Midbrain (tissue), 1 donor: ENCODE measurements around the gene PRKAG2.

Source experiments
- DNase-seq: peaks from one replicate; lab custom pipeline; 2025; lab: John Stamatoyannopoulos, UW

The PRKAG2 gene

DNA sequence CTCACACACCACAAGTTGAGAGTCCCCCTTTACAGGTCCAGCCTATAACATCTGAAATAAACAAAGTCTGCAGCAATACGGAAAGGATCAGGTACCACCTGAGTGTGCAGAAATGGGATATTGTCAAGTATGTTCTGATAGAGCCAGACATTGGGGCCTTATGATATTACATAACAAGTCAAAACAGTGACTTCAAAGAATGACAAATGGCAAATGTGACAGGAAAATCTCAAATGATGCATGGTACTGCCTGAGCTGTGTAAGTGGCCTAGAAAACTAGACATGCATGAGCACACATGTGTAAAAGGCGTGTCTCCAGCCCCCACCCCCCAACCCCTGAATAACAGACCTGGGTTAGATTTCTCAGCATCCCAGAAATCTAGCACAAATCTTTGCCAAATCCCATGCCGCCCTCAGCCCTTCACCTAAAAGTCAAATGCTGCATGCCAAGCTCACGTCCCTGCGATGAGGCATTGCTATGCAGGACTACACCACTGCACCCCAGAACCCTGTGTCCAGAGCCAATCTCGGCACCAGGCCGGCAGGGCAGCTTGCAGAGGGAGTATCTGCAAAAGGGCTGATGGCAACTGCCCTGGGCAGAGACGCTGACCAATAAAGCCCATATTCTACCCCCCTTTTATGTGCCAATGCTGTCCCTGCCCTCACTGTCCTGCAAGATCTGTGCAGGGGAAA is 58.8 kb downstream of the PRKAG2 start:
- no peak for DNase-seq

DNA sequence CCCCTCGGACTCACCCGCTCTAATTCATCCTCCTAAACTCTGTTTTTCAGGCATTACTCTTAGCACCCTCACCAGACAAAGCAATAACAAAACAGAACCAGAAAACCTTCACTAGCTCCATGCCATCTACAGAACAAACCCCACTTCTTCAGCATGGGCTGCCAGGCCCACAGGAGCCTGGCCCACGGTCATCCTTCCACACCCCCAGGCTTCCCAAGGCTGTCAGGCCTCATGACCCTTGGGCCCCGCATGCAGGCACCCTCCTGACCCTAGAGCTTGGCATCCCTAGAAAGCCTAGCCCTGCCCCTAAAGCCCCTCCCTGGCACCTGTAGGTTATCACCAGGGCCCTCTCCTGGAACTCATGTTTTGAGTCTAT is 59.6 kb downstream of the PRKAG2 start:
- DNase-seq, result no peak

DNA sequence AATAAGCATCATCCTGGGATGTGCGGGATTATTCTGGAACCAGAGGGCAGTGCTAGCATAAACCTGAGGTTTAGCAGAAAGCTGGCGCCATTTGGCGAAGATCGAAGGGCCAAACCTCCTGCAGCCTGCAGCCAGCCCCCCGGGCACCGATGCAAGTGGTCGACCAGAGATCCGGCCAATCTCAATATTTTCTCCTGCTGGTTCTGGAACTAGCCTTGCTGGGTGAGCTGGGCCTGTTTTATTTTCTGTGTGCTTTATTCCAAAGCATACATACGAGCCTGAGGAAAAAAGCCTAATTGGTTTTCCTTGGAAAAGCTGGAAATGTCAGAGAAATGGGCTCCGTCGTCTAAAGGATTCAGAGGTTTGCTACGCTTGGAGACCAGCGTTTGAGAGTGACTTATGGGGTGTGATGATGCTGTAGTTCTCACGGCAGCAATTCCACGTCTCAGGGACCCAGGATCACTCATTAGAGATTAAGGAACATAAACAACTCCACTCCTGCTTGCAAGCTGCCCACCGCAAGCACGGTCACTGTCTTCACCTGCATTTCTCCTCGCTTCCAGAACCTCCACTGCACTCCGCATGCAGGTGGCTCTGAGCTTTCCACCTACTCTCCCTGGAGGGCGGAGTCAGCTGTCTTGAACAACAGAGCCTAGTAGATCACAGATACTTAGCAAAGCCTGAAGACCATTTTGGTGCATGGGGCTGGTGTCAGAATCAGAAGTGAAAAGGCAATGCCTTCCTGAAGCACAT is 60.2 kb downstream of the PRKAG2 start:
- no peak for DNase-seq

DNA sequence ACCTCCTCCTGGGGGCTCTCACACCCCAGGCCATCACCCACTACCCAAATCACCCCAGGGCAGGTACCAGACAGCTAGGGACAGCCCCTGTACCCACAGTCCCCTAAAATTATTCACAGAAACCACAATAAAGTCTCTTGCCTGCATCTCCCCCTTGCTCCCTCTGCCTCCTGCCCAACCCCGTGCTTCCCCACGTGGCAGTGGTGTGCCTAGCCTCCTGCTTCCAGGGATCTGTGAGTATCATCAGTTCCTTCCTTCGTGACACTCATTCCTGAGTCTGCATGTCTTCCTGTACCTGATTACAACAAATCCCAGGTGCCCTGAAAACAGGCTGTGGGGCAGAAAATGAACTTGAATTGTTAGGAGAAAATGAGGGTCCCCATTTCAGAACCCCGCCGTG is 61.5 kb downstream of the PRKAG2 start:
- no peak for DNase-seq

DNA sequence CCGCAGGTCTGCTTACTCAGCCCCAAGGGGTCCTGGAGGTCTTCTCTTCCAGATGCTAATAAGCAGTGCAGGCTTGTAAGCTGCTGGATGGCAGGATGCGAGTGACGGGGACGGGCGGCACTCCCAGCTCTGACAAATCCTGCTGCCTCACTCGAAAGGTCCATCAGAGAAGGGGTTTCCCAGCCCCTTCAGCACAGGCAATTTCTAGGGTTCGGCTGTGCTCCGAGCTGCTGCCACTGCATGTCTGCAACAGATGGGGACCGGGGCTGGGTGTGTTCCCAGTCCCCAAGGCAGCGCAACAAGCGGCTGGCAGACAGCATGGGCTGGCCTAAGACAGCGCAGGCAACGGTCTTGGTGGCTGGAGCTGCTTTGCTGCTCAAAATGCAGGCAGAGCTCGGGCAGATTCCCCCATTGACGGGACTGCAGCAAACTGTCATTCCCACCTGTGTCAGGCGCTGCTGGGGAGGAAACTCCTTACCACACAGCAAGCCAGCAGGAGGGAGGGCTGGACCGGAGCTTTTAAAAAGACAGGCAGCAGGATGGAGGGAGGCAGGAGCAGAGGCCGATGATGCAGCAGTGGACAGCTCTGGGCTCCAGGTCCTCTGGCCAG is 62.4 kb downstream of the PRKAG2 start:
- DNase-seq, result no peak

DNA sequence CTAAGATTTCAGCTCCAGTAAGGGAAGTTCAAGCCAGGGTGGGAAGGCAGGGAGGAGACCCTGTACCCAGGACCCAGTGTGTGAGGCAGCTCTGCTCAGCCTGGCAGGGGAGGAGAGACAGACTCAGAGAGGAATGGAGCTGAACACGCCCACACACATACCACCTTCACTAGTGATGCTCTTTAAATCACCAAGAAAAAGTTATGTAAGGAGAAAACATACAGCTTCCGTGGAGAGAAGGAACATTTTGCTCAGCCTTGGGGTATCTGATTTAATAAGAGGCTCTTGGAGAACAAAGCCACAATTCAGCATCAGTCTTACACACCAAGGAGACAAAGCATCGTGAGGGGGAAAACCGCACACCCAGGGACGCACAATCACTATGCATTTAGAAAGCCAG is 62.9 kb downstream of the PRKAG2 start:
- no peak for DNase-seq

DNA sequence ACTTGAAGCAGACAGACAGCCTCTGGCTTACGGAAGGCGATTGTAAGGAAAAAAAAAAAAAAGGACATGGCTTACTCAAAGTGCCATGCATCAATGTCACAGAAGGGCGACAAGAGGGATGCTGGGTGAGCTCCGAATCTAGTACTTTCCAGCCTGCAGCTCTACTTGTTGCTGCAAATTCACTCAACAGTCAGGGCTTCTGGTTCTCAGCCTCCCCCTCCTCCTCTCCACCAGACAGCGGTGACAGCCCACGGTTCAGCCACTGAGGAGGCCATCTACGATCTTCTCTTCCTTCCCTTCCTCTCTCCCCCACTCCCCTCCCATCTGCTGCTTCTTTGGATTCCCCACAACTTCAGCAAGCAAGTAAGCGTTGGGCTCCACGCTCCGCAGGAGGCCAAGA is 63.5 kb downstream of the PRKAG2 start:
- no peak for DNase-seq

DNA sequence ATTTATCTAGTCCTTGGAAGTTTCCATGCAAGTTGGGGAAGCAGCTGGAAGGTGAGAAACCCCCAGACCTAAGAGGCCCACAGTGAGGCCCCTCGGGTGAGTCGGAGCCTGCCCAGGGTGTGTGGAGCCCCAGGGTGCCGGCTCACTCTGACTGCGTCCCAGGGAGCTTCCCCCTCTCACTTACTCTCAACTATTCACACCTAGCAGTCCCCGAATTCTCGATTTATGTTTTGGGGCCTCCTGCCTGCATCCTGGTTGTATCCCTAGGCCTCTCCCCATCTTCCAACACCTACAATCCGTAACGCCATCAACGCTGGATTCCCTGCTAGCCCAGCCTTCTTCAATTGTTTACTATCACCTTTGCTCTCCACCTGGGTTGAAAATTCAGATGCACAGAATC is 63.9 kb downstream of the PRKAG2 start:
- DNase-seq, result no peak

DNA sequence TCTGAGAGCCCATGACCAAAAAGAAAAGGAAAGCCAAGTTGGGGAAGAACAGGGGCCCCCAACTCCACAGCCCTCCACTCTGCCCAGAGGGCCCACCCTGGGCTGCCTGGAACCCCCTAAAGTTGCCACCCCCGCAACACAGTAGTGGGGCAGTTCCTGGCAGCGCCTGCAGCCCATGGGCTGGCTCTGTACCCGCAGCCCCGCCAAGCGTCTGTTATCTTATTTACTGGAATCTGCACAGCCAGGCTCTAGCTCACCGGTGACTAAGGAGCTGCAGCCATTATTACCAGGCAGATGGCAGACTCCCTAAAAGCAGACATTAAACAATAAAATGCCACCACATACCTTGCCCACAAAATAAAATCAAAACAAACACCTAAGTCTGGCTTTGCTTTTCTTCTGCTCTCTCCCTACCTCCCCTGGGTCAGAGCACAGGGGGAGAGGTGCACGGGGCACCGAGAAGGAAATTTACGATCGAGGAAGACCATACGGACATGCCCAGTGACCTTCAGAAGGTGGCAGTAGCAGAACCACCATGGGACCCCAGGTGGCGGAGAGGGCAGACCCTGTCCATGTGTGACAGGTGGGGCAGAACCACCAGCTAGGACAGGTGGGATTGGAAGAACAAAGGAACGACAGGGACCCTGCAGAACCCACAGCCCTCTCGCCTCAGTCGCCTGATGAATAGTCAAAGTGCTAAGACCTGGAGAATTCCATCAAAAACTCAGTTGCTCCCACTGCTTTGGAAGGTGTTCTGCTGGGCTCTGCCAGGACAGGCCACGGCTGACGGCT is 66.3 kb downstream of the PRKAG2 start:
- DNase-seq, result no peak

DNA sequence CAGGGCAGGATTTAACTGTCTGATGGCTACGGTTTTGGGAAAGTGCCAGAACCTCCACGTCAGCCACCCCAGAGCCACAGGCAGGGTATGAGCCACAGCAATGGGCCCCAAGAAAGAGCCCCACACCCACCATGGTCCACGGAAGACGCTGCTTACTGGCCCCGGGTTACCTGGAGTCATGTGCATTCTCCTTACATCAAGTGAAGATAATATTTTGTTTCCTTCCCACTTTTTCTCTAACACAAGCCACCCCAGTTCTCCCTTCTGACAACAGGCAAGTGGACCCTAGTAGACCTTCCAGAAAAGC is 67.1 kb downstream of the PRKAG2 start:
- no peak for DNase-seq

DNA sequence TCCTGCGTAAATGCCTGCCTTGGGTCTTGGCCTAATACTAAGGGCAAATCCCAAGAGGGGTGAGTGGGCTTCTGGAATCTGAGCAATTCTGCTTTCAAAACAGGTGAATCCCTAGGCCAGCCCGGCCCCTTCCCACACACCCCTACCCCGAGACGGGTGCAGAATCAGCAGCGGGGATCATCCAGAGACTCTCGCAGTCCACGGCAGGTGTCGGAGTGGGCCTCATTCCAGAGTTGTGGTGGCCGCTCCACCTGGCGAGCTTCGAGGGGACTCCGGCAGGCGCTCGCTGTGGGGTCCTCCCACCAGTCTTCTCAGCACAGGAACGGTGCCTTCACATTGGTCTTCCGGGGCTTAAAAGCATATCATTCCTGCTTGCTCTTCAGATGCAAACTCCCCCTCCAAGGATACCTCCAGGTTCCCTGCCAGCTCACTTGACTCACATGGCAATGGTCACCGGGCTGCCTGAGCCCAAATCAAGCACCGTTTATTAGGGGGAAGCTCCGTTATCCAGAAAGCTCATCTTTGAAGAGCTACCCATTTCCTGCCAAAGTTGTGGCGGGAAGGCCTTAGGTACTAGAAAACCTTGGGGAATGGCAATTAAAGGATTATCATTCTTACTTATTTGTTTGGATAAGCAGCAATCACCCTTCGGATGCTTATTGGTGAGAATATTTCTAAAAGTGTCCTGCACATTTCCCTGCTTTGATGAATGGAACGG is 67.6 kb downstream of the PRKAG2 start:
- DNase-seq, result no peak

DNA sequence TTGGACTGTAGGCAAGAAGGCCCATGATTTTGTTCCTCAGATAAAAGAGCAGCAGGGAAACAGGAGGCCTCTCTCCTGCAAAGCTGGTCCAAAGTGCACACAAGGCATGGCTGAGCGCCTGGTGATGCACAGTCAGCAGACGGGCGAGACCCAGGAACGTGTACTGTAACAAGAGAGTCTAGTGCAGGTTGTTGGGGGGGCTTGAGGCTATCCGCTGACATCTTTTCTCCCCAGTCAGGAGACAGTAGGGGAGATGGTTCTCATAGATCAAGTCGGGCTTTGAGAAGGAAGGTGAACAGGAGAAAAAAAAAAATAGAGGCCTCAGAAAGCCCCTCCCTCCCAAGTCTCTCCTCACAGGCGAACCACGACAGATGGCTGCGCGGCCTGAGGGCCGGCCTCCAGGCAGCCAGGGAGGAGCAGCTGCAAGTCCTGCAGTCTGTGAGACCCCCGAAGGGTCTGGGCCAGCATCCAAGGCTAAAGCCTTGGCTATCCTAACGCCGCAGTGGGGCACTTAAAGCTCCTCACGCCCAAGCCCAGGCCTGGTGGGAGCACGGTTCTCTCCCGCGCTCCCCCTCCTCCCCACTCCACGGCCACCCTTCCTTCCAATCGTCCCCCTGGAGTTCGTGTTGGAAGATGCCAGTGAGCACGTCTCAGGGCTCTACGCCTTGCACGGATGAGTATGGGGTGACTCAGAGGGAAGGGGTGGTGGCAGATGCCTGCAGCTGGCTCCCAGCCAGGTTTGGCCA is 68.3 kb downstream of the PRKAG2 start:
- no peak for DNase-seq

DNA sequence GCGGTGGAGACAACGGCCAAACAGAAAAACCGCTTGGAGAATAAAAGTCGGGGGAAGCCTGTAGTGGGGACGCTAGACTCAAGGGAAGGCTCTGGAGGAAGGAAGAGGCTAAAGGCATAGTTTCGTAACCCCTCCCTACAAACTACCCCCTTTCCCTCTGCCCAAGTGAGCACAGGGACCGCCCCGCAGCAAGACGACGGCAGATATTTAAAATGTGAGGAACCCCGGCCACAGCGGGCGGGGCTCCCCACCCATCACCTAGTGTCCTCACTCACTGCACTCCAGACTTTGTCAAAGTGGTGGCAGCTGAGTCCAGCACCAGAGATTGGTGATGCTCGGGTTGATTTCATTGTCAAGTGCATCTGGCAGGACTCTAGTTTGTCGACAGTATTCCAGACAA is 69.1 kb downstream of the PRKAG2 start:
- no peak for DNase-seq

DNA sequence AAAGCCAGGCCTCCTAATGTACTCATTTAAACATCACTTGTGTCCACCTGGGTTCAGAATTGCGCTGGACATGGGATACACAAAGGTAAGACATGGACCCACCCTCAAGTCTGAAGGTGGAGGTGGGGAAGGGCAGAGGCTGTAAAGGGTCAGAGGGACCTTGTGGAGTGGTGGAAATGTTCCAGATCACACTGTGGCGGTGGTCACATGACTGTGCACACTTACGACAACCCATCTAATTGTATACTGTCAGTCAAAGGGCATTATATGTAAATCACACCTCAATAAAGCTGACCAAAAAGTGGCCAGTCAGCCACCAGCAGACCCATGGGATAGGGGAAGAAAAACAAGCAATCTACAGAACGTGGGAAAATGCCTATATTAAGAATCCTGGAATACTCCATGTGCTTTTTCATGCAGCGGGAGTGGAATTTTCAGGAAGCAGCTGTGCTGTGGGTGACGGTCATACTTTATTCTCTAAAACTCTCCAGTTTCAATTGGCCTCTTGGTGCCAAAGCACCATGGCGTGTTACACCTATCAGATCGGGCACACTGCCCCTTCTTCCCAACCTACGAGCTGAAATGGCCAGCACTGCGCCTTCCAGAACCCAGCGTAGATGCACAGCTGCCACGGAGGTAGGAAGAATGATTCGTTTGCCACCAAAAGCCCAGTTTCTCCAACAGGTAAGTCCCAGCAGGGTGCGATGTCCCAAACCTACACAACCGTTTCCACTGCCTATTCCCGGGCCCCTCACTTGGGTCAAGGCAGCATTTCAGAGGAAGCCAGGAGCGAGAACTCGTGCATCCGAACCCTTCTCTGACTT is 69.8 kb downstream of the PRKAG2 start:
- no peak for DNase-seq

DNA sequence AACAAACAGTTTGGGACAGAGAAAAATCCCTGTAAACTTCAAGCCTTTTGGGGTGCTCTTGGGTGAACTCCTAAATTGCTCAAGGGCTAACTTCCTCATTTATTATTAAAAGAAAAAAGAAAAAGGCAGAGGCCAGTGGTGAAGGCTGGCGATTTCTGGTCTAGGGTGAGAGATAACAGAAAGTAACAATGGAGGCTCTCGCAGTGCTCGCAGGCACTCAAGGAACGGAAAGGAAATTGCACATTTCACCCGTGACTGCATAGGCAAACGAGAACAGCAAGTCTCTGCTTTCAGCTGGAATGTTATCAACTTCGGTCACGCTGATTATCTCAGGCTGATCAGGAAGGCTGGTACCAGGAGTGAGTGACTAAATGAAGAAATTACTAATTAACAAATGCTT is 70.7 kb downstream of the PRKAG2 start:
- DNase-seq, result no peak

DNA sequence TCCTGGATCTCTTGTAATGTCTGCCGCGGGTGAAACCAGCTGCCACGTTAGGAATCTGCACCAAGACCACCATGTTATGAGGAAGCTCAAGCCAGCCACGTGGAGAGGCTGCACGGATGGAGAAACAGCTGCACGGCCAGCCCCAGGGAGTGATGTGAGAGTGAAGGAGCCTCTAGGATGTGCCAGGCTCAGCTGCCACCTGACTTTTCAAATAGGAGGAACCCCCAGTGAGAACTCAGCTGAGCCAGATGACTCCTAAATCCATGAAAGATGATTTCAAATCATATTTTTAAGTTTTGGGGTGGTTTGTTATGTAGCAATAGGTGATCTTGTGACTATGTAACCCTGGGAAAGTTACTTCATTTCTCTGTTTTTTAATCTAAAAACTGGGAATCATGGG is 71.7 kb downstream of the PRKAG2 start:
- DNase-seq, result no peak

DNA sequence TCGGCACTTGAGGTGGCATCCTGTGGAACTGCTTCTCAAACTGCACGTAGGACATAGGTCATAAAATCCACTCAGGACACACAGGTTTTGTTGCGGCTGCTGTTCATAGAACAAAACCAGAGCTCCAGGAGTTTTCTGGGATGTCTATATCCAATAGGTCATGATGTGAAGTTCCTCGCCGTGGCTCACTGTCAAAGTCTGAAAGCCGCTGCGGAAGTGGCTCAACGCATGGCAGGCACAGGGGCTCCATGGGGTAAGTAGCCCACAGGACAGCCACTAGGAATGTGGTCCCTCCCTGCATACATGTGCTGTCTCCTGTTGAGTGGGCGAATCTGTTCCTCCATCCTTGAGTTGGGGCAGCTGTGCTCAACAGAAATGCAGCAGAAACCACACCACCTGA is 72.2 kb downstream of the PRKAG2 start:
- no peak for DNase-seq

DNA sequence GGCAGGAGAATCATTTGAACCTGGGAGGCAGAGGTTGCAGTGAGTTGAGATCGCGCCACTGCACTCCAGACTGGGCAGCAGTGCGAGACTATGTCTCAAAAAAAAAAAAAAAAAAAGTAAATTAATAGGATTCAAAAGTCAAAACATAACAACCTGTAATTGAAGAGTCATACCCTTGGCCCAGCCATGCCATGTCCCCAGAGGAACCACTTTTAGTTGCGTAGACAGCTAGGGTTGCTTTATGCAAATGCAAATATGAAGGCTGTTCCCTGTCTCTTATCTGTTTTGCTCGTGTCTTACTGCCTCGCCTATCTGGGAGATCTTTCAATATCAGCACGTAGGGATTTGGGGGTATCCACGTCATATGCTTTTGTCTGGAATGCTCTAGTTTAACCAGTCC is 73.1 kb downstream of the PRKAG2 start:
- DNase-seq, result no peak

DNA sequence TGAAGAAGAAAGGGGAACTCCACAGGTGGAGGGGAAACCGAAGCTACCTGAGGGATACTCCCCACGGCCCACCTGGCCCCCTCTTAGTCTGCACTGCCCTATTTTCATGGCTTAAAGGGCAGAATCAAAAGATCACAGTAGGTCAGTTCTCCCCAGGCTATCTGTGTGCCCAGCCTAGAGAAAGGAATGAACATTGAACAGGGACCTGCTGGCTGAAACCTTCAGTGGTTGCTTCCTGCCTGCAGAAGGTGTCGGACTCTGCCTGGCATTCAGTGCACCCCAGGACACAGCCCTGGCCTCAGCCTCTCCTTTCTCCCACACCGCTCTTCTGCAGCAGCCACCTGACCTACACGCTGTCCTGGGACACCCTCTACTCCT is 74.5 kb downstream of the PRKAG2 start:
- no peak for DNase-seq

DNA sequence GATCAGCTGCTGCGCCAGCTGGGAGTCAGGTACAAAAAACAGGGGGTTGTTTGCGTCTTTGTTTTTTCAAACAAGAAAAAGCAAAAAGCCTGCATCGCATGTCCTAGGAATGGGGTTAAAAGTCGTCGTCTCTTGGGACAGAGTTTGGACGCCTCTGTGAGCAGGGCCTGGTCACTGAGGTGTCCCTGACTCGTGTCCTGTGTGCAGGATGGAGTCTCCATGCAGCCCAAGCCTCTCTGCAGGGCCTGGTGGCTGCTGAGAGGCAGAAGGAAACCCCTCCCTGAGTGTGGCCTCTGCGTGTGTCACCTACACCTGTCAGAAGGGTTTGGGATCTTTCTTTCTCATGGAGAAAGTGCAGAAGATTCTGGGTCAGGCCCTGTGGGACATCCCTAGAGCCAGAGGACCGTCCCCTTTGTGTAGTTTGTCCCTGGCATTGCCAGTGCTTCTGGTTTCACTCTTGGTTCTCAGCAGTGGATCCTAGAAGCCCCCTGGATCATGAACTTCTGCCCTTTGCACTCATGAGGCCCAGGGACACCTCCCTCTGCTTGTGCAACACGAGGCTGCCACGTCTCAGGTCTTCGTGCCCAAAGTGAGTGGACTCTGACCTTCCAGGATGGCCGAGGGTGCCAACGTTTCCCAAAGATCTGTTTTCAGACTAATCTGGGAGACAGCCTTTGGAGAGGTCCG is 75.0 kb downstream of the PRKAG2 start:
- DNase-seq, result no peak
